PC-3 (cell line): ENCODE results near the gene SCN5A. TPM values are rescaled to one million over a fixed set of nuclear protein-coding genes. Genes with fewer than 3 reads are reported as not detected.

Source experiments
- ATAC-seq: fragments of 200-7000 bp; cut with Tn5 transposase; 2 replicates; pipeline ENCODE4 v1.9.1; 2020; ENCODE audit warnings: mild to moderate bottlenecking, moderate library complexity
- BruUV-seq: library from RNA; stranded (reverse); fragments of 400-500 nt; replicated peaks from 2 replicates; lab custom pipeline; 2021; lab: Mats Ljungman, UMichigan
- CTCF ChIA-PET: fragments of 300-600 bp; sonication (Branson Sonifier 250); formaldehyde crosslinking; loops from one replicate; lab custom pipeline; 2022; ENCODE audit warnings: antibody characterized with exemption; lab: Charles Lee
- POLR2A ChIA-PET: fragments of 300-600 bp; sonication (Branson Sonifier 250); formaldehyde crosslinking; loops from one replicate; lab custom pipeline; 2022; ENCODE audit warnings: antibody characterized with exemption; ENCODE audit not compliant: unreplicated experiment; lab: Charles Lee
- DNase-seq: peaks from one replicate; pipeline ENCODE4 v3.0.0-alpha.2; 2015
- H2AFZ ChIP-seq: fragments of 300-600 bp; sonication (generic); 2 replicates; pipeline ENCODE4 v1.6.0; 2016; ENCODE audit warnings: antibody characterized with exemption, low read length
- H3F3A ChIP-seq: fragments of 300-600 bp; sonication (generic); one replicate; pipeline ENCODE4 v1.6.0; 2017; ENCODE audit warnings: antibody characterized with exemption, low read length, control low read depth, mild to moderate bottlenecking; ENCODE audit not compliant: unreplicated experiment
- H3K27ac ChIP-seq: fragments of 300-600 bp; sonication (generic); 2 replicates; pipeline ENCODE4 v1.5.1; 2016; ENCODE audit warnings: mild to moderate bottlenecking, low read length
- H3K27me3 ChIP-seq: fragments of 300-600 bp; sonication (generic); 2 replicates; pipeline ENCODE4 v1.6.1; 2016; ENCODE audit warnings: low read length, mixed read lengths
- H3K36me3 ChIP-seq: fragments of 300-600 bp; sonication (generic); 2 replicates; pipeline ENCODE4 v1.6.1; 2016; ENCODE audit warnings: low read depth, mixed run types, low read length, mixed read lengths
- H3K4me1 ChIP-seq: fragments of 300-600 bp; sonication (generic); 2 replicates; pipeline ENCODE4 v1.5.1; 2016; ENCODE audit warnings: low read length; ENCODE audit not compliant: insufficient read depth
- H3K4me2 ChIP-seq: fragments of 300-600 bp; sonication (generic); 2 replicates; pipeline ENCODE4 v1.6.0; 2016; ENCODE audit warnings: low read length
- H3K4me3 ChIP-seq: fragments of 300-600 bp; sonication (generic); 2 replicates; pipeline ENCODE4 v1.5.1; 2016; ENCODE audit warnings: mild to moderate bottlenecking, low read length, mixed read lengths
- H3K79me2 ChIP-seq: fragments of 300-600 bp; sonication (generic); 2 replicates; pipeline ENCODE4 v1.6.1; 2017; ENCODE audit warnings: low read length, mixed read lengths
- H3K9ac ChIP-seq: fragments of 300-600 bp; sonication (generic); 2 replicates; pipeline ENCODE4 v1.6.0; 2016; ENCODE audit warnings: mild to moderate bottlenecking, low read length
- H3K9me2 ChIP-seq: fragments of 300-600 bp; sonication (generic); replicated peaks from 2 replicates; pipeline ENCODE4 v1.6.1; 2016; ENCODE audit warnings: mixed run types, low read length, mixed read lengths
- H3K9me3 ChIP-seq: fragments of 300-600 bp; sonication (generic); 2 replicates; pipeline ENCODE4 v1.6.1; 2016; ENCODE audit warnings: low read length, mixed read lengths
- H4K20me1 ChIP-seq: fragments of 300-600 bp; sonication (generic); 2 replicates; pipeline ENCODE4 v1.6.1; 2016; ENCODE audit warnings: low read length, mixed read lengths
- EZH2 ChIP-seq: fragments of 300-600 bp; sonication (generic); IDR thresholded peaks from one replicate; pipeline ENCODE4 v1.6.1; 2017; ENCODE audit warnings: antibody characterized with exemption, mild to moderate bottlenecking, low read length; ENCODE audit not compliant: unreplicated experiment
- EZH2phosphoT487 ChIP-seq: fragments of 300-600 bp; sonication (generic); IDR thresholded peaks from 2 replicates; pipeline ENCODE4 v1.6.1; 2018; ENCODE audit warnings: mild to moderate bottlenecking, antibody characterized with exemption, low read length, borderline replicate concordance
- intact Hi-C: fragments of 100-400 bp; cut with micrococcal nuclease; formaldehyde crosslinking; loops from 2 replicates; pipeline ENCODE4 v1.9.0; 2023
- total RNA-seq: library from RNA; depleted of rRNA; stranded (reverse); fragments of >200 nt; gene quantifications from 2 replicates; pipeline ENCODE4 v1.2.3, GENCODE V29; 2014
- TF ChIP-seq, protein P1 (sequence below): fragments of 300-600 bp; sonication (generic); conservative IDR thresholded peaks from 2 replicates; pipeline ENCODE4 v1.5.1; 2017; ENCODE audit warnings: antibody characterized with exemption, low read depth, mild to moderate bottlenecking, low read length

SCN5A gene
- total RNA-seq, 1 experiment from 2014 or later: not detected

DNA sequence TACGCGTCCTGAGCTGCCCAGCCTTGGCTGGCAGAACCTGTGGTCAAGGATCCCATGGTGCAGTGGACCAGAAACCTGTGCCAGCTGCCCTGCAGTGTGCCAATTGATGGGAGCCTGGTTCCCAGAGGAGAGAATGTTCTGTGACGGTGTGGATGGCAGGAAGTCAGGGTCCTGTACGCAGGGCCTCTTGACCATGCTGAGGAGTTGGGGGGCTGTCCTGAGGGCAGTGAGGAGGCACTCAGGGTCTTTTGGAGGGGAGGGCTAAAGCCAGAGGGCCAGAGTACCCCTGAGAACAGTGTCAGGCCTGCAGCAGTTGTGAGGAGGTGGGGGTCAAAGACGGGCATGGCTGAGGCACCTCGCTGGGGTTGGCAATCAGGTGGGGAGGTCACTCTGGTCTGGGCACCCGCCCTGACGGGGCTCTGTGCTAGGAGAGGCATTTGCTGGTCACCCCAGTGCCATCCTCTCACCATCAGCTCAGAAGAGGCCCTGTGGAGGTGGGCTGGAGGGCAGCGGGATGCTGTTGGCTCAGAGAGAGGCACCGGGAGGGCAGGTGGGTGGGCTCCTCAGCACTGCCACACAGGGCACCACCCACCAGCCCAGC, 61.0 kb downstream of the SCN5A start:
- Histone ChIP-seq H3K4me3 (no peak overlapping the region), H3K27me3 (peaks cover 82% of the 10 kb centered on the region), H4K20me1 (no peaks in the 10 kb centered on the region), H3K9me2 (no peaks in the 10 kb centered on the region), H3K9ac (no peak overlapping the region), H3K4me2 (no peak overlapping the region), H3K4me1 (no peaks in the 10 kb centered on the region), H3K36me3 (no peaks in the 10 kb centered on the region), H3K79me2 (no peaks in the 10 kb centered on the region), H3K9me3 (no peaks in the 10 kb centered on the region), H3F3A (no peaks in the 10 kb centered on the region), H3K27ac (no peak overlapping the region), H2AFZ (no peak overlapping the region)
- no peak for ATAC-seq
- no peak for DNase-seq
- no TSS peak for BruUV-seq
- intact Hi-C loops: no loop called here
- TF ChIP-seq EZH2 (no peak), EZH2phosphoT487 (no peak)
- TF ChIP-seq, protein P1, sequence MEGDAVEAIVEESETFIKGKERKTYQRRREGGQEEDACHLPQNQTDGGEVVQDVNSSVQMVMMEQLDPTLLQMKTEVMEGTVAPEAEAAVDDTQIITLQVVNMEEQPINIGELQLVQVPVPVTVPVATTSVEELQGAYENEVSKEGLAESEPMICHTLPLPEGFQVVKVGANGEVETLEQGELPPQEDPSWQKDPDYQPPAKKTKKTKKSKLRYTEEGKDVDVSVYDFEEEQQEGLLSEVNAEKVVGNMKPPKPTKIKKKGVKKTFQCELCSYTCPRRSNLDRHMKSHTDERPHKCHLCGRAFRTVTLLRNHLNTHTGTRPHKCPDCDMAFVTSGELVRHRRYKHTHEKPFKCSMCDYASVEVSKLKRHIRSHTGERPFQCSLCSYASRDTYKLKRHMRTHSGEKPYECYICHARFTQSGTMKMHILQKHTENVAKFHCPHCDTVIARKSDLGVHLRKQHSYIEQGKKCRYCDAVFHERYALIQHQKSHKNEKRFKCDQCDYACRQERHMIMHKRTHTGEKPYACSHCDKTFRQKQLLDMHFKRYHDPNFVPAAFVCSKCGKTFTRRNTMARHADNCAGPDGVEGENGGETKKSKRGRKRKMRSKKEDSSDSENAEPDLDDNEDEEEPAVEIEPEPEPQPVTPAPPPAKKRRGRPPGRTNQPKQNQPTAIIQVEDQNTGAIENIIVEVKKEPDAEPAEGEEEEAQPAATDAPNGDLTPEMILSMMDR: no peak
- ChIA-PET POLR2A (no interaction called here), CTCF (no interaction called here)

DNA sequence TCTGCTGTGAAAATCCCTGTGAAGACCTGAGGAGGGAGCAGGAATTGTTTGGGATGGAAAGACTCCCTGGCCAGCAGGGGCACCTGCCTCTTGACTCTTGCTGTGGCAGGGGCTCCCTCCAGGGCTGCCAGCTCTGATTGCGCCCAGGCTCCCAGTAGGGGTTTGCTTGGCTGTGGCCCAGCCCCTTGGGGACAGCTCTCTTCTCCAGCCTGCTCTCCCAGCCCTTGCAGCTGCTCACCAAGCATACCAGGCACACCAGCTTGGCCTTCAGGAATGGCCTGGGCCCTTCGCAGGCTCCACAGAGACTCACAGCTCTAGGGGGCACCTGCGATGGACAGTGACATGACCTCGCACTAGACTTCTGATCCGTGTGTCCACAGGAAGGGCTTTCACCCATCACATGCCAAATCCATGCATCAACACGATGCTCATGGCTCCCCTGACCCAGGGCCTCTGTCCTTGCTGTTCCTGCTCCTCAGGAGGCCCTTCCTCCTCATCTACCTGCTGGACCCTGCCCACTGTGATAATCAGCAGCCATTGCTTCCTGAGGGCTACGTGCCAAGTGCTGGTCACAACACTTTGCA, 61.8 kb downstream of the SCN5A start:
- no peak overlapping the region for H3K4me3 ChIP-seq
- no peaks in the 10 kb centered on the region for H3K79me2 ChIP-seq
- no peak overlapping the region for H3K27ac ChIP-seq
- BruUV-seq: no TSS peak
- H2AFZ ChIP-seq: no peak overlapping the region
- no peaks in the 10 kb centered on the region for H3K9me2 ChIP-seq
- TF ChIP-seq, protein P1: no peak
- TF ChIP-seq EZH2: no peak
- no peak for TF ChIP-seq EZH2phosphoT487
- H3K27me3 ChIP-seq: peaks cover 77% of the 10 kb centered on the region
- no peak for DNase-seq
- ChIA-PET POLR2A (no interaction called here), CTCF (no interaction called here)
- no peak overlapping the region for H3K9ac ChIP-seq
- H3K4me2 ChIP-seq: no peak overlapping the region
- H3K4me1 ChIP-seq: no peaks in the 10 kb centered on the region
- no peaks in the 10 kb centered on the region for H3F3A ChIP-seq
- H3K36me3 ChIP-seq: no peaks in the 10 kb centered on the region
- intact Hi-C loops: no loop called here
- ATAC-seq: no peak
- no peaks in the 10 kb centered on the region for H4K20me1 ChIP-seq
- no peaks in the 10 kb centered on the region for H3K9me3 ChIP-seq
